Kidney (tissue), 14 donors: ENCODE data around the gene PPP6R3. TPM values are rescaled to one million over a fixed set of nuclear protein-coding genes. Genes with fewer than 3 reads are reported as not detected.
"Not testable (repeated sequence)": the region's sequence is repeated elsewhere in the genome, so short reads cannot be mapped to it uniquely, and the experiment has no call there.

Source experiments
- DNase-seq, 5 donors: peaks; one replicate each; pipeline ENCODE4 v3.0.0-alpha.2; 2013 to 2020
- FAIRE-seq: peaks from 2 replicates; lab custom pipeline; 2012; peaks lifted over from hg19 to GRCh38; lab: Jason Lieb, UNC
- H3K27ac ChIP-seq, 2 donors: one replicate each; pipeline ENCODE4 v1.7.0; 2013; ENCODE audit warnings: low read depth in 2 of 2, low read length in 2 of 2, inconsistent platforms in 1 of 2
- H3K27me3 ChIP-seq: one replicate; pipeline ENCODE4 v1.7.1; 2013; ENCODE audit warnings: low read length, inconsistent platforms; ENCODE audit not compliant: control insufficient read depth, insufficient read depth
- H3K36me3 ChIP-seq, 3 donors: one replicate each; pipeline versions ENCODE4 v1.7.0 to v1.7.1; 2013; ENCODE audit warnings: low read length in 3 of 3, control low read depth in 1 of 3, inconsistent platforms in 1 of 3; ENCODE audit not compliant: insufficient read depth in 3 of 3, control insufficient read depth in 2 of 3
- H3K4me1 ChIP-seq, 3 donors: one replicate each; pipeline versions ENCODE4 v1.7.0 to v1.7.1; 2013; ENCODE audit warnings: low read length in 3 of 3, inconsistent platforms in 1 of 3, low read depth in 1 of 3; ENCODE audit not compliant: control insufficient read depth in 2 of 3, insufficient read depth in 2 of 3
- H3K4me3 ChIP-seq, 3 donors: one replicate each; pipeline versions ENCODE4 v1.7.0 to v1.8.1; 2013; ENCODE audit warnings: low read length in 3 of 3, control low read depth in 1 of 3, inconsistent platforms in 1 of 3
- H3K9ac ChIP-seq, 3 donors: one replicate each; pipeline versions ENCODE4 v1.7.0 to v1.7.1; 2013; ENCODE audit warnings: low read length in 3 of 3, control low read depth in 1 of 3, inconsistent platforms in 1 of 3
- H3K9me3 ChIP-seq, 3 donors: one replicate each; pipeline versions ENCODE4 v1.7.0 to v1.7.1; 2013; ENCODE audit warnings: low read length in 3 of 3, control low read depth in 1 of 3, inconsistent platforms in 1 of 3; ENCODE audit not compliant: control insufficient read depth in 2 of 3, insufficient read depth in 1 of 3
- CTCF ChIP-seq: IDR thresholded peaks from 3 replicates; pipeline ENCODE4 v1.5.1; 2012; ENCODE audit warnings: mild to moderate bottlenecking, moderate library complexity, borderline replicate concordance; ENCODE audit not compliant: insufficient read depth; ENCODE audit errors: extremely low read depth
- intact Hi-C: fragments of 100-400 bp; cut with DNase I; formaldehyde crosslinking; loops from one replicate; pipeline ENCODE4 v1.11.1; 2022
- polyA plus RNA-seq: library from polyadenylated mRNA; stranded (reverse); fragments of 350-450 nt; fragmentation: Illumina TruSeq; extraction: RNeasy Lipid Tissue Mini Kit (QIAGEN cat#74804); gene quantifications from one replicate; pipeline ENCODE4 v1.2.3, GENCODE V29; 2014; ENCODE audit warnings: low read depth, low replicate concordance; ENCODE audit not compliant: insufficient read depth
- total RNA-seq: library from RNA; stranded (reverse); fragmentation: NEBNext Ultra II Directional; extraction: Animal tissue kit (Norgen Biotek cat#: 25700); gene quantifications from one replicate; pipeline ENCODE4 v1.2.1, GENCODE V29; 2021
- donor health status: control.
- donor health status: control.
- donor health status: control.
- donor health status: control.
- donor health status: control.
- donor health status: DM: yes; HTN: yes; CAD: no.
- donor health status: Normal renal cell carcinoma (clear cell type).

Gene PPP6R3
- total and polyA plus RNA-seq, 2 donors from 2014 or later = 30.3 to 108 TPM

GRCh38 chr11:68446046-68446725, 14.4 kb upstream of the PPP6R3 start:
- Histone ChIP-seq H3K36me3 (peaks cover 0 to 28% (median 6%) of the 10 kb centered on the region in 3 donors), H3K4me3 (no peak overlapping the region), H3K27ac (no peak overlapping the region), H3K27me3 (no peaks in the 10 kb centered on the region), H3K4me1 (no peaks in the 10 kb centered on the region), H3K9me3 (no peaks in the 10 kb centered on the region), H3K9ac (no peak overlapping the region)
- FAIRE-seq (no peak), DNase-seq (peak in 1 of 5 donors; percentile 68)
- intact Hi-C loops = loop anchor here (10.0 kb wide), 1 partner anchor 181 kb away; no protein-coding TSS in a partner anchor
- no peak for TF ChIP-seq CTCF

- H3K4me3 ChIP-seq = no peak overlapping the region
- H3K36me3 ChIP-seq = peaks cover 0 to 19% (median 3%) of the 10 kb centered on the region in 3 donors
- no peak overlapping the region for H3K27ac ChIP-seq
- no peaks in the 10 kb centered on the region for H3K4me1 ChIP-seq
- intact Hi-C loops = loop anchor here (10.0 kb wide), 1 partner anchor 182 kb away; no protein-coding TSS in a partner anchor
- peak; percentile 94 for TF ChIP-seq CTCF
- H3K27me3 ChIP-seq = no peaks in the 10 kb centered on the region
- H3K9ac ChIP-seq = no peak overlapping the region
- FAIRE-seq (no peak), DNase-seq (peak; percentile 75 to 90 (median 82))
- no peaks in the 10 kb centered on the region for H3K9me3 ChIP-seq
These were observed 13.3 kb upstream of the PPP6R3 start for GRCh38 chr11:68447015-68447801.

GRCh38 chr11:68447914-68448313, 12.6 kb upstream of the PPP6R3 start:
- not testable (repeated sequence) for H3K27me3 ChIP-seq, H3K9ac ChIP-seq, H3K27ac ChIP-seq, H3K4me3 ChIP-seq, H3K9me3 ChIP-seq, H3K4me1 ChIP-seq, FAIRE-seq
- peak in 1 of 5 donors; percentile 6 for DNase-seq
- H3K36me3 ChIP-seq = peaks cover 0 to 13% (median 3%) of the 10 kb centered on the region in 3 donors
- intact Hi-C loops = loop anchor here (10.0 kb wide), 1 partner anchor 183 kb away; no protein-coding TSS in a partner anchor

GRCh38 chr11:68448604-68449011, 11.9 kb upstream of the PPP6R3 start:
- TF ChIP-seq CTCF = no peak
- H3K36me3 ChIP-seq = peaks cover 0 to 13% (median 3%) of the 10 kb centered on the region in 3 donors
- no peaks in the 10 kb centered on the region for H3K4me1 ChIP-seq
- H3K9me3 ChIP-seq = no peaks in the 10 kb centered on the region
- H3K4me3 ChIP-seq = no peak overlapping the region
- DNase-seq (peak in 1 of 5 donors; percentile 76), FAIRE-seq (no peak)
- no peak overlapping the region for H3K27ac ChIP-seq
- intact Hi-C loops = loop anchor here (10.0 kb wide), 1 partner anchor 184 kb away; no protein-coding TSS in a partner anchor
- H3K27me3 ChIP-seq = no peaks in the 10 kb centered on the region
- no peak overlapping the region for H3K9ac ChIP-seq
